ENCODE results near the gene CRY1.
"Not testable (repeated sequence)": the region's sequence is repeated elsewhere in the genome, so short reads cannot be mapped to it uniquely, and the experiment has no call there.

The CRY1 gene

DNA sequence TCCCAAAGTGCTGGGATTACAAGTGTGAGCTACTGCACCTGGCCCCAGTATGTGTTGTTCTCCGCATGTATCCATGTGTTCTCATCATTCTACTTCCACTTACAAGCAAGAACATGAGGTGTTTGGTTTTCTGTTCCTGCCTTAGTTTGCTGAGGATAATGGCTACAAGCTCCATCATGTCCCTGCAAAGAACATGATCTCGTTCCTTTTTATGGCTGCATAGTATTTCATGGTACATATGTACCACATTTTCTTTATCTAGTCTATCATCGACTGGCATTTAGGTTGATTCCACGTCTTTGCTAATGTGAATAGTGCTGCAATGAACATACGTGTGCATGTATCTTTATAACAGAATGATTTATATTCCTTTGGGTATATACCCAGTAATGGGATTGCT, 97.2 kb downstream of the CRY1 start:
- DNase-seq, result not testable (repeated sequence)

DNA sequence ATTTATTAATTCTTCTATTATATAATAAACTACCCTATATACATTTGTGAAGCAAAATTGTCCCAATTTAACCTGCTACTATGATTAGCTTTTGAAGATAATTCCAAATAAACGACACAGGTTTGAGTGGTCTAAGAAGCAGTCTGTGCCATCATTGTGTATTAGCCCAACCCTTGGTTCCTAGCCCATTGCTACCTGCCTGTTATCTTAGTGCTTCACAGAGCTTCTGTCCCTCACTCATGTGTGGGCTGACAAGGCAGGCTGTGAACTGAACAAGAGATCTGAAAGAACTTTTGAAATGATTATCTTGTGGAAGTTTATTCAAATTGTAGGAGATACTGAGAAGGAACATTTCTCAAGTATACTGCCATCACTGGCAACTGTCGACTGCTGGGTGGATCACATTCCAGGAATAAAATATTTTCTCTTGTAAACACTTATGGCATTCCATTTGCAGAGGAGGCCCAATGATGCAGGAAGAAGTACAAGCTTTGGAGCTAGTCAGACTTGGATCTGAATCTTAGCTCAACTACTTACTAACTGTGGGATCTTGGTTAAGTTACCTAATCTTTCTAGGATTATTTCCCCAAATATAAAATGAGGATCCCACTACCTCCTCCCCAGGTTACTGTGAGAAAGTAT, 98.6 kb downstream of the CRY1 start:
- no peak for DNase-seq

GRCh38 chr12:106987846-106988245, 105.5 kb downstream of the CRY1 start:
- DNase-seq, result no peak

DNA sequence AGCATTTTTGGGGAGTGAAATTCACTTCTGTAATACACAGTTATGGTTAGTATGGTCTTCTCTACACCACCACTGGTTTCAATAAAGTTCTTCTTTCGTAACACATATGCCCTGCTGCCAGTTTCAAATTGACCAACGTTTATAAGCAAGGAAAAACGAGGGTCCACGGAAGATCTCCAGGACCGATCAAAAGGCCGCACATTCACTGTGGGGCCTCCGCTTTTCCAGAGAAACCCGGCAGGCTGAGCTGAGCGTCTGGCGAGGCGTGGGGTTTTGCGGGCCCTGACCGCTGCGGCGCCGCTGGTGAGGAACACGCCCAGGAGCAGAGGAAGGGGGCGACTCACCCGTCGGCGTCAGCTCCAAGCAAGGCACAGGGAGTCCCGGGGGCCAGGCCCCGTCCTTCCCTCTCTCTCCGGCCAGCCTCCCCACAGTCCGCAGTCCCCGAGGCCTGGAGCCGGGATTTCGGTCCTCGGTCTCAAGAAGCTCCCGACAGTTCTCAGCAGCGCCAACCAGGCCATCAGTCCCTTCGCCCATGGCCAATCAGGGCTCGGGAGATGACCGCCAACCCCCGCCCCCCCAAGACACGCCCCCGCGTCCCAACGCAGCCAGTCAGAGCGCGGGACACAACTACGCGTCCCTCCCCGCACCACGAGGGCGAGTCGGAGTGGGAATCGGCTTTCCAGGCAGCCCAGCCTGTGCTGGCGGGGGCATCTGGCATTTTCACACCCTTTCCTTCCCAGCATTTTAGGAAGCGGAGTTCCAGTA, 106.5 kb downstream of the CRY1 start, which contains the start of gene MTERF2:
TSS of gene MTERF2 (minus strand) at position 522 of the 765 bp plus-strand sequence. CDS start 8,432 bp downstream, outside the sequence.
- DNase-seq, result peak; percentile 78

- no peak for DNase-seq
Measured at GRCh38 chr12:106986135-106986534, 107.2 kb downstream of the CRY1 start.

DNA sequence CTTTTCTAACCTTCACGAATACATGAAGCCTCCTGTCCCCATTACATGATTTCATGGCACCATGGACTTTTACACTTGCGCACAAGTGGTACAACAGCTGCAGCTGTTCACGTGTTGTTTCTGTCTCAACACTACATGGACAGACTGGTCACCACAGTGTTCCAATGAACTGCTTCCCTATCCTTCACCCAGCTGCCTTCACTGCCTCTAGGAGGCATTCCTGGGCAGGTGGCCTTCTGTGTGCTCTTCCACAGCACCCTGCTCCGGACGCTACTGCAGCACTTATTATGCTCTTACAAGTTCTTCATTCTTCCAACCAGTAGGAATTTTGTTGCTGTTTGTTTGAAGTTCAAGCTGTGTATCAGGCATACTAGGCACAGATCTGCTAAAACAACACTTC, 107.9 kb downstream of the CRY1 start:
- no peak for DNase-seq

DNA sequence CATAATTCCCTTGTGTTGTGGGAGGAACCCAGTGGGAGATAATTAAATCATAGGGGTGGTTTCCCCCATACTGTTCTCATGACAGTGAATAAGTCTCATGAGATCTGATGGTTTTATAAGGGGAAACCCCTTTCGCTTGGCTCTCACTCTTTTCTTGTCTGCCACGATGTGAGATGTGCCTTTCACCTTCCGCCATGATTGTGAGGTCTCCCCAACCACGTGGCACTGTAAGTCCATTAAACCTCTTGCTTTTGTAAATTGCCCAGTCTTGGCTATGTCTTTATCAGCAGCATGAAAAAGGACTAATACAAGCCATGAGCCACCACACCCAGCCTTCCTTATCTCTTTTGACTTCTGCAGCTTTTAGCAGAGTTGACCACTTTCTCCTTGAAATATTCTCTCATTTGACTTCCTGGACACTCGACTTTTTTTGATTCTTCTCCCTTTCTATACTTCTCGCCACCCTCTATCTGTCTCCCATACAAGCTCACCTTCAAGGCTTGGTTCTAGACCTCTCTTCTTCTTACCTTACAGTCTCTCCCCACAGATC, 108.7 kb downstream of the CRY1 start:
- no peak for DNase-seq

DNA sequence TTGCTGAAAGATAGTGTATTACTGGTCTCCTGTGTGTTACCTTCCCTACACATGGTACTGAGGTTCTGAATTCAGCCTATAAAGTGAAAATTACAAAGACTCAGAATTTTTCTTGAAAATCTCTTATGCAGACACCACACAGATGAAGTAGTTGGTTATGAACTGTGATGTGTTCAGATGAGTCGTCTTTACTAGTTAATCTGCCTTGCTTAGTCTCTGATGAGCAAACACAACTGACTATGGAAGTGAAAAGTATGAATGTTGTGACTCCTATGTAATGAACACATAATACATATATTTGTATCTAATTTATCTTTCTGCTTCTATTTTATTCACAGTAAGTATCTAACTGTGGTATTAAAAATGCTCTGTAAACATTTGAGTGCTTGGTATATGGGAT, 111.1 kb downstream of the CRY1 start:
- DNase-seq, result no peak

DNA sequence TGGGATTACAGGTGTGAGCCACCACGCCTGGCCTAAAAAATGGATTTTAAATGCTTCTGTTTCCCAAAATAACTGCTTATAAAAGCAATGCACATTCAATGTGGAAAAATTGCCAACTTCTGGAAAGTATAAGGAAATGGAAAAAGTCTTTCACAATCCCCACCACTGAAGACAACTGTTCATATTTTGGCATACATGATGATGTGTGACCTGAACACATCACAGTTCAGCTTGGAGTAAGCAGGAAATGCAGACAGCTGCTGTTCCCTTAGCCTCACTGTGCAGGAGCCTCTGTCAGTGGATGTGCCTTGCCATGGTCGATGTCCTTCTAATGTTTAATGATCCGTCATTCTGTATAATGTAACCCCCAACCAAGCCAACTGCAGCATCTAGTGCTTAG, 111.6 kb downstream of the CRY1 start:
- no peak for DNase-seq

GRCh38 chr12:106980944-106981343, 112.4 kb downstream of the CRY1 start:
- DNase-seq, result no peak

DNA sequence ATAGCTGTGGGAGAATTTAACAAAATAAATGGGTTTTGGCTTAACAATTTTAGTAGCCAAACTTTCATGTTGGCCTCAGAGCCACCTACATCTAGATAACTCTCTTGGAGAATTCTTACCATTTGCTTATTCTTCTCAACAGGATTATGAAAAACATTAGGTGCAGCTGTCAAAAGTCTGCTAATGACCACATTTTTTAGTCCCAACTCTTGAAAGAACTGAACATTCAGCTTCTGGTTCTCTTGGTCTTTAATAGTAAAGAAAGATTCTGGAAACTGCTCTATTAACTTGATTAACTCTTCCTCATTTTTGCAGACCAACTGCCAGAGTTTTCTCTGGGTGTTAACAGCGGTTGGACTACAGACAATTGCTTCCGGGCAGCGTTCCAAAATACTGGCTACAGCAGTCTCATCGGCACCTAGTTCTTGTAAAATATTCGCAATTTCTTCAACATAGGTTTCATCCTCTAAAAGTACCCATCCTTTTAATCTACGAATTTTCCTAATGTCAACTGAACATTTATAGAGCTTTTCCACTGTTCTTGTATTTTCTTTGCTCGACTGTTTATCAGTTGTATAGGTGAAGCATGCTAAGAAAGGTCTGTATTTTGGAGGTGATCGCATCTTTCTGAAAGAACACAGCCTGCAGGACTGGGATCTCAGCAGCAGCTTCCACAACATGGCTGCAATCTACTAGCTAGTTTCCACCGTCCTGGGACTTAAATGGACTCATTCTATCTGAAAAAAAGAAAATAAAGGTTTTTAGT, 115.1 kb downstream of the CRY1 start:
- no peak for DNase-seq

GRCh38 chr12:106976668-106977067, 116.7 kb downstream of the CRY1 start:
- DNase-seq, result no peak

GRCh38 chr12:106975993-106976658, 117.2 kb downstream of the CRY1 start:
- DNase-seq, result no peak

DNA sequence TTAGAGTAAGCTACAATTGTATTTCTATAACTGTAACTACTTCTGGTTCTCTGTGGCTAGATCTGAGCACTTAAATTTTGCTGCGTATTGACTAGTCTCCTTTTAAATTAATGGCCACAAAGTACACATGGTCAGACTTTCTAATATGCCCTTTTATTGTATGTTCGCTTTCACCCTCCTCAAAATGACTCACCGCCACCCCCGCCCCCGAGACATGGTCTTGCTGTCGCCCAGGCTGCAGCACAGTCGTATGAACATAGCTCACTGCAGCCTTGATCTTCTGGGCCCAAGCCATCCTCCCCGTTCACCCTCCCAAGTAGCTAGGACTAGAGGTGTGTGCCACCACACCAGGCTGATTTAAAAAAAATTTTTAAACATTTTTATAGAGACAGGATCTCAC, 118.3 kb downstream of the CRY1 start:
- DNase-seq, result no peak

DNA sequence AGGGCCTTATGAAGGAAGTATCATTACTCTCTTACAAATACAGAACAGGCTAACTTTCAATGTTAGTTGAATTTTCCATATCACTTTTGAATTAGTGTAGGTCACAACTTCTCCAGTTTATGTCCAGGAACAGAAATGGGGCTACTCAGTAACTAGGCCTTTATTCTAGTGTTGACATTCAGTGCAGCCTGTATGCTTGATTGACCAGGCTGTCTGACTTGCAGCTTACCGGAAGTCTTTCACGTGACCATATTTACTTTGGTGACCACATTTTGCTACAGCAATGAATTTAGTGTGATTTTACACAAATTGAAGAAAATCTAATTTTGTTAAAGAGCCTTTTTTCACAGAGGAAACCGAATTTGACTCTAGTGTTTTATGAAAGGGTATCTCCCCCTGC, 118.8 kb downstream of the CRY1 start:
- no peak for DNase-seq

DNA sequence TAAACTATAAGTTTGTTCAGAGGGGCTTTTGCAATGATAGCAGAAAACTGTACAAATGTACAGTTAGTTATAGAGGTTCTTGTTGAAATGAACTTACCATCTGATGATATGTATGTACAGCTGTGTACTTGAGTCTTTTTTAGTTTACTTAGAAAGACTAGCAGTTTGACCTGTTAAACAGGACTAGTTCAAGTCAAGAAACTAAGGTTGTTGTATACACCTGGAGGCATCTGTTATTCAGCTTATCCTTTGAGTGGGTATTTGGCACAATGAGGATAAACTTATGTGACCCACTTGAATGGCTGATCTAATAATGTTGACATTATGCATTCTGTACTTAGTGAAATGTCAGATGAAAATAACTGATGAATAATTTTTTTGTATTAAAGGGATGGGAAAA, 119.8 kb downstream of the CRY1 start:
- DNase-seq, result no peak

- DNase-seq, result no peak
Measured at GRCh38 chr12:106971065-106971464, 122.3 kb downstream of the CRY1 start.

- no peak for DNase-seq
Measured at GRCh38 chr12:106964526-106964925, 128.8 kb downstream of the CRY1 start.

DNA sequence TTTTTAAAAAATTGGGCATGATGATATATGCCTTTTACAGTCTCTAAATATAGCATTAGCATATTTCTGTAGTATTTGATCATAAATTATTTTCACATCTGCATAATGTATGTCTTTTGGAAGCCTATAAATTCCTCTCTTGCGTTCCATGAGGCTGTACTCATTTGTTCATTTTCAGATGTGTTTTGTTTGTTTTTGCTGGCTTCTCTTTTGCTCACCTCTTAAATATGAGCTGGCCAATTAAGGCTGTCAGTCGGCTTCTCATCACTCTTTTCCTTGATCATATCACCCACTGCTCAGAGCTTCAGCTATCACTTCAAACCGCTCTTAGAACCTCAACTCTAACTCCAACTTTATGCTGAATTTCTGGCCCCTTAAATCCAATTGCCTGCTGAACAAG, 131.1 kb downstream of the CRY1 start:
- DNase-seq, result no peak

GRCh38 chr12:106960443-106960842, 132.9 kb downstream of the CRY1 start:
- no peak for DNase-seq

DNA sequence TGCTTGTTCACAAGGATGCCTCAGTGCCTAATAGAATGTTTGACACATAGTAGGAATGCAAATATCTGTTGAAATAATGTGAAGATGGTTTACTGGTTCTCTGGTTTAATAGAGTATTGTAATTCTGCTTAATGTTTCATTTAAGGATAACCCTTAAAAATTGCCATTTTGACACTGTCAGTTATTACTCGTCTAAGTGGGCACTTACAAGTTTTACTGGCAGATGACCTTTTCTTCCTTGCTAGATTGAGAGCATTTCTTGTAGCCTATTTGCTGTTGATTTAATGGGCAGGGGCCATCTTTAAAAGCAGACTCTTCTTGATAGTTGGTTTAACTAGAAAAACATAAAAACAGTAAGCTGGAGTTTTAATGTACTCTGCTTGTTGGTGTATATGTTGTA, 135.8 kb downstream of the CRY1 start:
- no peak for DNase-seq

GRCh38 chr12:106956048-106956578, 137.2 kb downstream of the CRY1 start:
- DNase-seq, result peak; percentile 57

Measured in CD4-positive, alpha-beta T cell treated with Interleukin-15 for 1 hour (primary cell).